Activated T-helper 2 cell treated with anti-CD3 and anti-CD28 coated beads, Interferon-gamma antibody, Interleukin-2, Interleukin-4, amounts not matched to agents 10 μg/mL and 5 μg/mL and 100 μg/mL, durations not matched to agents 14 hours and 24 hours and 36 hours (primary cell): ENCODE data around the gene MIER2. TPM values are rescaled to one million over a fixed set of nuclear protein-coding genes. Genes with fewer than 3 reads are reported as not detected.
A peak's percentile ranks its signal among the peaks of the same experiment; 100 is the strongest.
"Not testable (repeated sequence)": the region's sequence is repeated elsewhere in the genome, so short reads cannot be mapped to it uniquely, and the experiment has no call there.

Experiments used
- DNase-seq: peaks from one replicate; pipeline ENCODE4 v3.0.0; 2021; ENCODE audit warnings: low spot score
- H3K27ac Mint-ChIP-seq: one replicate; pipeline ENCODE4 v1.8.0; 2021; ENCODE audit warnings: mixed read lengths
- H3K27me3 Mint-ChIP-seq: one replicate; pipeline ENCODE4 v1.8.0; 2021; ENCODE audit warnings: low read depth, mixed read lengths
- H3K36me3 Mint-ChIP-seq: one replicate; pipeline ENCODE4 v1.8.0; 2021; ENCODE audit warnings: low read depth, mixed read lengths
- H3K4me1 Mint-ChIP-seq: one replicate; pipeline ENCODE4 v1.8.0; 2021; ENCODE audit warnings: low read depth, mixed read lengths
- H3K4me3 Mint-ChIP-seq: one replicate; pipeline ENCODE4 v1.8.0; 2021; ENCODE audit warnings: low read depth, mild to moderate bottlenecking, moderate library complexity, mixed read lengths
- H3K9me3 Mint-ChIP-seq: one replicate; pipeline ENCODE4 v1.8.0; 2021; ENCODE audit warnings: mixed read lengths
- intact Hi-C: fragments of 100-400 bp; cut with micrococcal nuclease; formaldehyde crosslinking; loops from one replicate; pipeline ENCODE4 v1.15.1; 2023
- total RNA-seq: library from RNA; stranded (reverse); gene quantifications from 2 replicates; pipeline ENCODE4 v1.2.3, GENCODE V29; 2022

The MIER2 gene
- total RNA-seq, 1 donor from 2014 or later, result 30.5 TPM

- DNase-seq, result no peak
- H3K27ac Mint-ChIP-seq, result no peak overlapping the region
- H3K36me3 Mint-ChIP-seq, result no peaks in the 10 kb centered on the region
- no peaks in the 10 kb centered on the region for H3K27me3 Mint-ChIP-seq
- H3K4me3 Mint-ChIP-seq, result no peak overlapping the region
- no peaks in the 10 kb centered on the region for H3K4me1 Mint-ChIP-seq
- no peaks in the 10 kb centered on the region for H3K9me3 Mint-ChIP-seq
- intact Hi-C loops, result no loop called here
These were observed 20.1 kb upstream of the MIER2 start for GRCh38 chr19:364496-365287.

- H3K4me1 Mint-ChIP-seq, result no peaks in the 10 kb centered on the region
- intact Hi-C loops, result no loop called here
- no peaks in the 10 kb centered on the region for H3K9me3 Mint-ChIP-seq
- H3K36me3 Mint-ChIP-seq, result no peaks in the 10 kb centered on the region
- no peaks in the 10 kb centered on the region for H3K27me3 Mint-ChIP-seq
- DNase-seq, result no peak
- H3K4me3 Mint-ChIP-seq, result no peak overlapping the region
- H3K27ac Mint-ChIP-seq, result no peak overlapping the region
These were observed 18.1 kb upstream of the MIER2 start for GRCh38 chr19:362683-363082.

- no peaks in the 10 kb centered on the region for H3K27me3 Mint-ChIP-seq
- intact Hi-C loops, result no loop called here
- H3K9me3 Mint-ChIP-seq, result peaks cover 4% of the 10 kb centered on the region
- H3K27ac Mint-ChIP-seq, result no peak overlapping the region
- no peaks in the 10 kb centered on the region for H3K36me3 Mint-ChIP-seq
- H3K4me1 Mint-ChIP-seq, result no peaks in the 10 kb centered on the region
- no peak for DNase-seq
- H3K4me3 Mint-ChIP-seq, result no peak overlapping the region
These were observed 17.6 kb upstream of the MIER2 start for GRCh38 chr19:362154-362553.

- no peaks in the 10 kb centered on the region for H3K4me1 Mint-ChIP-seq
- H3K27ac Mint-ChIP-seq, result no peak overlapping the region
- no peaks in the 10 kb centered on the region for H3K27me3 Mint-ChIP-seq
- H3K36me3 Mint-ChIP-seq, result no peaks in the 10 kb centered on the region
- no peak for DNase-seq
- intact Hi-C loops, result no loop called here
- no peak overlapping the region for H3K4me3 Mint-ChIP-seq
- H3K9me3 Mint-ChIP-seq, result peaks cover 9% of the 10 kb centered on the region
These were observed 15.0 kb upstream of the MIER2 start for GRCh38 chr19:359653-359925.

GRCh38 chr19:355536-355935, 10.9 kb upstream of the MIER2 start:
- H3K4me3 Mint-ChIP-seq, H3K27ac Mint-ChIP-seq, DNase-seq, H3K4me1 Mint-ChIP-seq, H3K36me3 Mint-ChIP-seq, intact Hi-C loops, H3K27me3 Mint-ChIP-seq: not testable (repeated sequence)
- peaks cover 27% of the 10 kb centered on the region for H3K9me3 Mint-ChIP-seq

- intact Hi-C loops, result no loop called here
- Mint-ChIP-seq H3K27me3 (peaks cover 1% of the 10 kb centered on the region), H3K4me3 (no peak overlapping the region), H3K9me3 (peaks cover 27% of the 10 kb centered on the region), H3K4me1 (no peaks in the 10 kb centered on the region), H3K36me3 (no peaks in the 10 kb centered on the region), H3K27ac (no peak overlapping the region)
- no peak for DNase-seq
These were observed 10.5 kb upstream of the MIER2 start for GRCh38 chr19:355134-355533.

GRCh38 chr19:351976-352625, 7.5 kb upstream of the MIER2 start:
- Mint-ChIP-seq H3K36me3 (no peaks in the 10 kb centered on the region), H3K4me3 (no peak overlapping the region)
- intact Hi-C loops, result no loop called here

GRCh38 chr19:347946-348861, 3.6 kb upstream of the MIER2 start:
- Mint-ChIP-seq H3K36me3 (peaks cover 8% of the 10 kb centered on the region), H3K4me1 (peaks cover 17% of the 10 kb centered on the region), H3K27me3 (peaks cover 11% of the 10 kb centered on the region), H3K4me3 (no peak overlapping the region), H3K9me3 (peaks cover 18% of the 10 kb centered on the region), H3K27ac (no peak overlapping the region)
- intact Hi-C loops, result no loop called here
- no peak for DNase-seq

More at GRCh38 chr19:351976-352625, 7.5 kb upstream of the MIER2 start:
- DNase-seq, result no peak
- Mint-ChIP-seq H3K27ac (no peak overlapping the region), H3K4me1 (no peaks in the 10 kb centered on the region), H3K9me3 (peaks cover 23% of the 10 kb centered on the region), H3K27me3 (peaks cover 1% of the 10 kb centered on the region)

GRCh38 chr19:345320-345879, 804 bp upstream of the MIER2 start:
- H3K27ac Mint-ChIP-seq, result peak overlapping the region; percentile 74
- no peak for DNase-seq
- intact Hi-C loops, result loop anchor here (2.0 kb wide), 1 partner anchor 161 kb away; the partner anchor contains the start of gene TPGS1
- peaks cover 22% of the 10 kb centered on the region for H3K36me3 Mint-ChIP-seq
- H3K4me3 Mint-ChIP-seq, result peak overlapping the region; percentile 81
- H3K27me3 Mint-ChIP-seq, result peaks cover 9% of the 10 kb centered on the region
- peaks cover 8% of the 10 kb centered on the region for H3K9me3 Mint-ChIP-seq
- H3K4me1 Mint-ChIP-seq, result peaks cover 37% of the 10 kb centered on the region

- intact Hi-C loops, result loop anchor here (2.0 kb wide), 1 partner anchor 163 kb away; the partner anchor contains the start of gene TPGS1
- Mint-ChIP-seq H3K9me3 (peaks cover 8% of the 10 kb centered on the region), H3K27me3 (peaks cover 9% of the 10 kb centered on the region), H3K27ac (peak overlapping the region; percentile 20), H3K36me3 (peaks cover 32% of the 10 kb centered on the region), H3K4me1 (peaks cover 45% of the 10 kb centered on the region), H3K4me3 (peak overlapping the region; percentile 82)
- no peak for DNase-seq
These were observed 513 bp downstream of the MIER2 start for GRCh38 chr19:343941-344624.

GRCh38 chr19:343451-343931, 1.1 kb downstream of the MIER2 start:
- intact Hi-C loops, result no loop called here
- Mint-ChIP-seq H3K27me3 (peaks cover 9% of the 10 kb centered on the region), H3K4me1 (peaks cover 50% of the 10 kb centered on the region), H3K9me3 (peaks cover 8% of the 10 kb centered on the region), H3K36me3 (peaks cover 38% of the 10 kb centered on the region), H3K27ac (peak overlapping the region; percentile 20), H3K4me3 (peak overlapping the region; percentile 82)
- no peak for DNase-seq
